ENCODE results near the gene MYO1B. TPM values are rescaled to one million over a fixed set of nuclear protein-coding genes. Genes with fewer than 3 reads are reported as not detected.

MYO1B gene
- total and polyA plus RNA-seq, 2 of the 8 experiments (the other 6 are each of a cell fraction or from before 2014, with no cell fraction given) = 15.5 to 61.2 TPM

GRCh38 chr2:191285252-191285651, 40.0 kb downstream of the MYO1B start (continued):
- TF ChIP-seq JUN (IDR thresholded peaks at IDR 0.05; ENCODE audit: low read depth, low read length) (no peak), EZH2 (IDR thresholded peaks at IDR 0.05; ENCODE audit: low read depth, low read length, severe bottlenecking) (no peak)

All from H1 (cell line).